OCI-LY1 (cell line): ENCODE results near the gene EML2.

Experiments used
- H2AFZ ChIP-seq: fragments of 200-600 bp; sonication (generic), shearing (Covaris generic); 2 replicates; pipeline ENCODE4 v1.6.0; 2014; ENCODE audit warnings: antibody characterized with exemption, mild to moderate bottlenecking, low read length
- H3F3A ChIP-seq: fragments of 200-600 bp; sonication (generic), shearing (Covaris generic); 2 replicates; pipeline ENCODE4 v1.6.0; 2014; ENCODE audit warnings: mild to moderate bottlenecking, antibody characterized with exemption, low read length, moderate library complexity; ENCODE audit not compliant: insufficient read depth
- H3K27ac ChIP-seq: fragments of 200-600 bp; sonication (generic); 2 replicates; pipeline ENCODE4 v1.5.1; 2014; ENCODE audit warnings: low read length, mixed run types, mild to moderate bottlenecking, low read depth; ENCODE audit not compliant: poor library complexity, severe bottlenecking
- H3K27me3 ChIP-seq: fragments of 200-600 bp; sonication (generic); 2 replicates; pipeline ENCODE4 v1.6.0; 2014; ENCODE audit warnings: antibody characterized with exemption, mild to moderate bottlenecking, low read length, moderate library complexity; ENCODE audit not compliant: insufficient read depth
- H3K36me3 ChIP-seq: fragments of 200-600 bp; sonication (generic); 2 replicates; pipeline ENCODE4 v1.6.1; 2014; ENCODE audit warnings: mild to moderate bottlenecking, antibody characterized with exemption, low read length, moderate library complexity, mixed read lengths; ENCODE audit not compliant: insufficient read depth
- H3K4me1 ChIP-seq: fragments of 200-600 bp; sonication (generic); 2 replicates; pipeline ENCODE4 v1.5.1; 2014; ENCODE audit warnings: mild to moderate bottlenecking, low read length, moderate library complexity; ENCODE audit not compliant: insufficient read depth, severe bottlenecking
- H3K4me2 ChIP-seq: fragments of 200-600 bp; sonication (generic), shearing (Covaris generic); 2 replicates; pipeline ENCODE4 v1.6.1; 2014; ENCODE audit warnings: low read length
- H3K4me3 ChIP-seq: fragments of 200-600 bp; sonication (generic); 2 replicates; pipeline ENCODE4 v1.5.1; 2014; ENCODE audit warnings: low read length, low read depth, mild to moderate bottlenecking, mixed read lengths; ENCODE audit not compliant: poor library complexity, severe bottlenecking
- H3K79me2 ChIP-seq: fragments of 200-600 bp; shearing (Covaris generic); 2 replicates; pipeline ENCODE4 v1.6.1; 2016; ENCODE audit warnings: mixed run types, low read length, mixed read lengths; ENCODE audit not compliant: insufficient read depth
- H3K9ac ChIP-seq: fragments of 200-600 bp; sonication (generic), shearing (Covaris generic); 2 replicates; pipeline ENCODE4 v1.6.1; 2014; ENCODE audit warnings: mild to moderate bottlenecking, low read length, mixed read lengths
- H3K9me2 ChIP-seq: fragments of 200-600 bp; sonication (generic), shearing (Covaris generic); 2 replicates; pipeline ENCODE4 v1.6.1; 2014; ENCODE audit warnings: low read depth, mild to moderate bottlenecking, low read length, mixed read lengths
- H3K9me3 ChIP-seq: fragments of 200-600 bp; shearing (Covaris generic); 2 replicates; pipeline ENCODE4 v1.6.1; 2014; ENCODE audit warnings: low read length, mixed read lengths
- H4K20me1 ChIP-seq: fragments of 200-600 bp; sonication (generic), shearing (Covaris generic); 2 replicates; pipeline ENCODE4 v1.6.0; 2016; ENCODE audit warnings: mild to moderate bottlenecking, low read length; ENCODE audit not compliant: insufficient read depth
- EZH2 ChIP-seq: fragments of 200-600 bp; sonication (generic), shearing (Covaris generic); IDR thresholded peaks from 2 replicates; pipeline ENCODE4 v1.8.0; 2017; ENCODE audit warnings: borderline replicate concordance, mixed run types, mild to moderate bottlenecking, antibody characterized with exemption, low read length, moderate library complexity, mixed read lengths
- TF ChIP-seq, protein P1 (sequence below): fragments of 200-600 bp; sonication (generic), shearing (Covaris generic); IDR thresholded peaks from 2 replicates; pipeline ENCODE4 v1.5.1; 2017; ENCODE audit warnings: mild to moderate bottlenecking, antibody characterized with exemption, low read length, moderate library complexity, mixed read lengths

Gene EML2

GRCh38 chr19:45608948-45609347 lies 30.2 kb downstream of the EML2 start:
- Histone ChIP-seq H4K20me1 (no peaks in the 10 kb centered on the region), H3K36me3 (peaks cover 51% of the 10 kb centered on the region)
- no peak for TF ChIP-seq EZH2
- TF ChIP-seq, protein P1, sequence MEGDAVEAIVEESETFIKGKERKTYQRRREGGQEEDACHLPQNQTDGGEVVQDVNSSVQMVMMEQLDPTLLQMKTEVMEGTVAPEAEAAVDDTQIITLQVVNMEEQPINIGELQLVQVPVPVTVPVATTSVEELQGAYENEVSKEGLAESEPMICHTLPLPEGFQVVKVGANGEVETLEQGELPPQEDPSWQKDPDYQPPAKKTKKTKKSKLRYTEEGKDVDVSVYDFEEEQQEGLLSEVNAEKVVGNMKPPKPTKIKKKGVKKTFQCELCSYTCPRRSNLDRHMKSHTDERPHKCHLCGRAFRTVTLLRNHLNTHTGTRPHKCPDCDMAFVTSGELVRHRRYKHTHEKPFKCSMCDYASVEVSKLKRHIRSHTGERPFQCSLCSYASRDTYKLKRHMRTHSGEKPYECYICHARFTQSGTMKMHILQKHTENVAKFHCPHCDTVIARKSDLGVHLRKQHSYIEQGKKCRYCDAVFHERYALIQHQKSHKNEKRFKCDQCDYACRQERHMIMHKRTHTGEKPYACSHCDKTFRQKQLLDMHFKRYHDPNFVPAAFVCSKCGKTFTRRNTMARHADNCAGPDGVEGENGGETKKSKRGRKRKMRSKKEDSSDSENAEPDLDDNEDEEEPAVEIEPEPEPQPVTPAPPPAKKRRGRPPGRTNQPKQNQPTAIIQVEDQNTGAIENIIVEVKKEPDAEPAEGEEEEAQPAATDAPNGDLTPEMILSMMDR, result no peak

DNA sequence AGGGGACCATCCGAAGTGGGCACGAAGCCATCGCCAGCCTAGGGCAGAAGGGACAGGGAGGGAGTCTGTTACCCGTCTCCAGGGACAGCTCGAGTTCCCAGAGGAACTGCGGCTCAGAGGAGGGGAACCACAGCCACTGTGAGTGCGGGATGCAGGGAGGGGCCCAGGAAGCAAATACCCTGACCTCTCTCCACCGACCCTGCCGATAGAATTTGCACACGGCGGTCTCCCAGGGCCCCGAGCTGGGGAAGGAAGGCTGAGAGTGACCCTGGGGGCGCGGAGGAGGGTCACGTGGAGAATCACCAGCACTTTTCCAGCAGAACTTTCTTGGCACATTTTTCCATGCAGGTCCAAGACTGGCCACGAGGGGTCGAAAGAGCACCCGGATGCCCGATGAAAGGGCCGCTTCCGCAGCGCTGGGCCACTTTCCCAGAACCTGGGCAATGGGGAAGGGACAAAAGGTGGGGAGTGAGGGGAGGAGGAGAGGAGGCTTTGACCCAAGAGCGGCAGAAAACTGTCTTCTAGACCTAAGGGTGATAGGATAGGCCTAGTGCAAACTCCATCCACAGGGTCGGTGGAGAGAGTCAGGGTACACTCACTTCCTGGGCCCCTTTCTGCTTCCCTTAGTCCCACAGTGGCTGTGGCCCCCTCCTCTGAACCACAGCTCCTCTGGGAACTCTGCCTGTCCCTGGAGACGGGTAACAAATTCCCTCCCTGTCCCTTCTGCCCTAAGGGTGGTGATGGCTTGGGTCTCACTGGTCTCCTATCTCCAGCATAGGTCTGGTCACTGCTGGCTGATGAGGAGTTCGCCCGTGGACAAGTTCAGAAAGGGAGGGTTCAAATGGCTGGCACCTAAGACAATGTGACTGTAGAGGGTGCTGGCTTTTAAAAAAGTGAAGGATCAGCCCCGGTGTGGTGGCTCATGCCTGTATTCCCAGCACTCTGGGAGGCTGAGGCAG lies 31.8 kb downstream of the EML2 start:
- no peaks in the 10 kb centered on the region for H3F3A ChIP-seq
- H3K9me3 ChIP-seq, result 0 out of 2 replicates have a peak, but pooled peaks cover 5% of the 10 kb centered on the region
- H3K4me2 ChIP-seq, result no peak overlapping the region
- H3K27me3 ChIP-seq, result no peaks in the 10 kb centered on the region
- TF ChIP-seq, protein P1, result peak; percentile 60
- no peak for TF ChIP-seq EZH2
- H3K27ac ChIP-seq, result no peak overlapping the region
- H3K36me3 ChIP-seq, result peaks cover 36% of the 10 kb centered on the region
- H4K20me1 ChIP-seq, result no peaks in the 10 kb centered on the region
- no peak overlapping the region for H3K4me3 ChIP-seq
- H3K9ac ChIP-seq, result no peak overlapping the region
- H3K4me1 ChIP-seq, result no peaks in the 10 kb centered on the region
- no peaks in the 10 kb centered on the region for H3K79me2 ChIP-seq
- H2AFZ ChIP-seq, result no peak overlapping the region
- H3K9me2 ChIP-seq, result no peaks in the 10 kb centered on the region

More at GRCh38 chr19:45608948-45609347, 30.2 kb downstream of the EML2 start:
- Histone ChIP-seq H3K9ac (no peak overlapping the region), H3K4me1 (no peaks in the 10 kb centered on the region), H3K27me3 (no peaks in the 10 kb centered on the region), H3K4me2 (no peak overlapping the region), H2AFZ (no peak overlapping the region), H3K9me3 (0 out of 2 replicates have a peak, but pooled peaks cover 5% of the 10 kb centered on the region), H3K79me2 (no peaks in the 10 kb centered on the region), H3K27ac (no peak overlapping the region), H3K4me3 (no peak overlapping the region), H3K9me2 (no peaks in the 10 kb centered on the region), H3F3A (no peaks in the 10 kb centered on the region)

DNA sequence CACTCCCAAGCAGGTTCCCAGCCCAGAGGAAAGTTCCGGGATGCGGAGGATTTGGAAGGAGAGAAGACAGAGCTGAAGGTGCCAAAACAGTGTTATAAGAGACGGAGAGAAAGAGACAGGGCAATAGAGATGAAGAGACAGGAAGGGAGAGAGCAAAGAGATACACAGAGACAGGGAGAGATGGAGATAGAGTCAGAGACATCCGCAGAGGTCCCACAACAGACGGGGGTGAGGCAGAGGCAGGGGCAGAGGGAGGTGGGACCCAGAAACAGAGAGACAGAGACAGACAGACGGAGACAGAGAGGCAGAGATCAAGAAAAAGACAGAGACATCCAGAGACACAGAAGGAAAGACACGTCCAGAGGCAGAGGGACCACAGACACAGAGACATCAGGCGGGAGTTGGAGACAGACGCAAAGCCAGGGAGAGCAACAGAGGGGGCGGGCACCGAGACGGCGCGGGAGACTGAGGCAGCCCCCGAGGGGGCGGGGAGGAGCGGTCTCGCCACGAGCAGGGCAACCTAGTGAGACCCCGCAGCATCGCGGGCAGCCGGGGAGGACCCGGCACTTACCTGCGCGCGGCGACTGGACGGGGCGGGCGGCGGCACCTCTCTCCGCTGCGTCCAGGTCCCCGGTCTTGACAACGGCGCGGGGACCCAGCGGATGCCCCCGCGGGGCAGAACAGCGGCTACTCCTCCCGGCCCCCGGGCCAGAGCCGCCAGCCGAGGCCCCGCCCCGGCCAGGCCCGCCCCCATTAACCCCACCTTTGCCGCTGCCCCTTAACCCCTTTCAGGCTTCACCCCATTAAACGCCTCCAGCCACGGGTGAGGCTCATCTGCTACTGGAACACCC lies 37.4 kb downstream of the EML2 start, which contains the start of gene GPR4:
GPR4 (minus strand) TSS at position 689 of the 851 bp plus-strand sequence. CDS start 10,346 bp downstream, outside the sequence.
- Histone ChIP-seq H3K4me2 (no peak within 1 kb of the TSS), H3K4me1 (no peaks in the 10 kb centered on the region), H3F3A (no peaks in the 10 kb centered on the region), H3K36me3 (no peaks in the 10 kb centered on the region), H3K9me2 (no peaks in the 10 kb centered on the region), H3K79me2 (no peaks in the 10 kb centered on the region), H3K9ac (no peak within 1 kb of the TSS), H4K20me1 (no peaks in the 10 kb centered on the region), H3K27ac (no peak within 1 kb of the TSS), H3K4me3 (no peak within 1 kb of the TSS), H2AFZ (no peak within 1 kb of the TSS), H3K9me3 (no peaks in the 10 kb centered on the region), H3K27me3 (0 out of 2 replicates have a peak, but pooled peaks cover 3% of the 10 kb centered on the region)
- no peak for TF ChIP-seq EZH2
- TF ChIP-seq, protein P1, result no peak
